Aorta (tissue), 4 donors: ENCODE results near the gene PALLD. TPM values are rescaled to one million over a fixed set of nuclear protein-coding genes. Genes with fewer than 3 reads are reported as not detected.

ENCODE experiments used
- polyA plus RNA-seq, 2 donors: library from polyadenylated mRNA; stranded (reverse); fragments of 200-250 nt; gene quantifications; one replicate each; pipeline ENCODE4 v1.2.3, GENCODE V29; 2013
- total RNA-seq, 2 donors: library from RNA; stranded (reverse); fragmentation: NEBNext Ultra II Directional; extraction: Animal tissue kit (Norgen Biotek cat#: 25700); gene quantifications; one replicate each; pipeline ENCODE4 v1.2.1, GENCODE V29; 2021
- donor health status: healthy with polysubstance abuse.
- donor health status: Bipolar disorder and iron deficiency.
- donor health status: DM: no; HTN: no; CAD: no.
- donor health status: DM: yes; HTN: yes; CAD: no.

The PALLD gene
- total and polyA plus RNA-seq, 4 donors, result 253 to 626 (median 464) TPM

Other genes starting within 250 kb of the PALLD start
- gene DDX60, start 178.3 kb upstream of the PALLD start, total RNA-seq, result 10 to 100 TPM; 19.1 to 24.4 TPM
- 1 to 10 TPM; 4.3 to 7.2 TPM for gene DDX60, start 178.3 kb upstream of the PALLD start, polyA plus RNA-seq
- 10 to 100 TPM; 19.5 to 30.1 TPM for gene DDX60L, start 16.6 kb upstream of the PALLD start, total RNA-seq
- 10 to 100 TPM in 1 of 2 donors, 1 to 10 TPM in 1; 4.1 to 11.5 TPM for gene DDX60L, start 16.6 kb upstream of the PALLD start, polyA plus RNA-seq